Common myeloid progenitor, CD34-positive (primary cell): Measurements from ENCODE around the gene ELOVL3.

ENCODE experiments used
- CTCF ChIA-PET: fragments of 350-600 bp; sonication (Branson Sonifier 250); formaldehyde crosslinking; loops from one replicate; lab custom pipeline; 2021; ENCODE audit warnings: antibody characterized with exemption; lab: Charles Lee
- POLR2A ChIA-PET: fragments of 350-600 bp; sonication (Branson Sonifier 250); formaldehyde crosslinking; loops from one replicate; lab custom pipeline; 2021; ENCODE audit warnings: antibody characterized with exemption; lab: Charles Lee
- DNase-seq, 3 donors: peaks; one replicate each; pipeline versions ENCODE4 v3.0.0 to v3.0.0-alpha.2; 2013
- H3K27ac ChIP-seq, 2 experiments: 1 replicate in 1 of 2; 2 replicates in 1 of 2; pipeline ENCODE4 v1.7.0; 2013; ENCODE audit warnings: inconsistent platforms in 2 of 2, low read length in 2 of 2, mild to moderate bottlenecking in 2 of 2, low read depth in 1 of 2, moderate library complexity in 1 of 2; ENCODE audit not compliant: severe bottlenecking in 2 of 2, insufficient read depth in 1 of 2, poor library complexity in 1 of 2
- H3K27me3 ChIP-seq, 5 experiments: replicated peaks in 2 of 5; 1 replicate in 3 of 5; 2 replicates in 2 of 5; pipeline versions ENCODE4 v1.6.1 to v1.7.0; 2013; ENCODE audit warnings: low read length in 4 of 5, mild to moderate bottlenecking in 2 of 5, moderate library complexity in 2 of 5, inconsistent platforms in 1 of 5; ENCODE audit not compliant: insufficient read depth in 5 of 5, control insufficient read depth in 4 of 5
- H3K36me3 ChIP-seq, 4 experiments: 1 replicate in 2 of 4; 2 replicates in 2 of 4; pipeline versions ENCODE4 v1.6.1 to v1.7.0; 2013; ENCODE audit warnings: low read length in 3 of 4, control low read depth in 1 of 4, mild to moderate bottlenecking in 1 of 4; ENCODE audit not compliant: control insufficient read depth in 4 of 4, insufficient read depth in 4 of 4
- H3K4me1 ChIP-seq, 4 experiments: 1 replicate in 3 of 4; 2 replicates in 1 of 4; pipeline versions ENCODE4 v1.6.1 to v1.7.1; 2013; ENCODE audit warnings: low read length in 3 of 4, mild to moderate bottlenecking in 3 of 4, control low read depth in 1 of 4, inconsistent platforms in 1 of 4, moderate library complexity in 1 of 4; ENCODE audit not compliant: control insufficient read depth in 4 of 4, insufficient read depth in 4 of 4; ENCODE audit errors: control extremely low read depth in 1 of 4
- H3K4me3 ChIP-seq, 7 experiments: 1 replicate in 4 of 7; 2 replicates in 3 of 7; pipeline versions ENCODE4 v1.5.1 to v1.7.0; 2013; ENCODE audit warnings: mild to moderate bottlenecking in 7 of 7, low read length in 6 of 7, moderate library complexity in 6 of 7, inconsistent platforms in 2 of 7, low read depth in 2 of 7, control low read depth in 1 of 7; ENCODE audit not compliant: insufficient read depth in 4 of 7, control insufficient read depth in 1 of 7; ENCODE audit errors: extremely low read depth in 1 of 7
- H3K9me3 ChIP-seq, 5 experiments: 1 replicate in 4 of 5; 2 replicates in 1 of 5; pipeline versions ENCODE4 v1.6.1 to v1.7.1; 2013; ENCODE audit warnings: low read length in 4 of 5, mild to moderate bottlenecking in 2 of 5, inconsistent platforms in 1 of 5, low read depth in 1 of 5, moderate library complexity in 1 of 5; ENCODE audit not compliant: control insufficient read depth in 4 of 5, insufficient read depth in 2 of 5; ENCODE audit errors: control extremely low read depth in 1 of 5
- WGBS: methylation state at CpG from one replicate; pipeline ENCODE4 v1.1.5; 2013; ENCODE audit not compliant: insufficient coverage; 5-methylcytosine and 5-hydroxymethylcytosine counted together

The ELOVL3 gene

GRCh38 chr10:102275343-102275742 is 49.2 kb downstream of the ELOVL3 start:
- Histone ChIP-seq H3K4me1 (peaks cover 2 to 6% (median 4%) of the 10 kb centered on the region in 4 experiments), H3K36me3 (peaks cover 0 to 2% (median 0%) of the 10 kb centered on the region in 4 experiments), H3K9me3 (no peaks in the 10 kb centered on the region), H3K27me3 (no peaks in the 10 kb centered on the region), H3K4me3 (no peak overlapping the region), H3K27ac (no peak overlapping the region)
- POLR2A ChIA-PET = no interaction called here
- WGBS = 100% methylated on average over 1 of the region's 2 CpGs
- DNase-seq = no peak
- CTCF ChIA-PET = interaction anchor here (1.5 kb wide), 1 partner anchor 25 kb away, joined by 3 read pairs; no protein-coding TSS in a partner anchor

- POLR2A ChIA-PET = no interaction called here
Observed at GRCh38 chr10:102279104-102279503, 53.0 kb downstream of the ELOVL3 start.

More at GRCh38 chr10:102279104-102279503, 53.0 kb downstream of the ELOVL3 start:
- Histone ChIP-seq H3K9me3 (no peaks in the 10 kb centered on the region), H3K4me3 (no peak overlapping the region), H3K27ac (no peak overlapping the region), H3K4me1 (peaks cover 6 to 27% (median 16%) of the 10 kb centered on the region in 4 experiments), H3K36me3 (no peaks in the 10 kb centered on the region), H3K27me3 (no peaks in the 10 kb centered on the region)
- DNase-seq = no peak
- CTCF ChIA-PET = interaction anchor here (1.0 to 2.3 kb wide), 5 partner anchors 11 to 73 kb away, joined by 3 to 9 read pairs (median 4); no protein-coding TSS in a partner anchor
